ENCODE data around the gene CDPF1. TPM values are rescaled to one million over a fixed set of nuclear protein-coding genes. Genes with fewer than 3 reads are reported as not detected.
"Not testable (repeated sequence)": the region's sequence is repeated elsewhere in the genome, so short reads cannot be mapped to it uniquely, and the experiment has no call there.

CDPF1 gene
- total RNA-seq, 1 experiment from 2014 or later = 11.2 TPM

- intact Hi-C loops (cut with micrococcal nuclease; ENCODE audit: unreplicated experiment) = no loop called here
- no peaks in the 10 kb centered on the region for H3K36me3 ChIP-seq (ENCODE audit: control insufficient read depth, insufficient read depth, low read length)
- ATAC-seq (peak; percentile 98), DNase-seq (ENCODE audit: low read depth, low spot score) (no peak)
- H3K4me1 ChIP-seq (ENCODE audit: control insufficient read depth, insufficient read depth, low read length) = peaks cover 7% of the 10 kb centered on the region
- no peaks in the 10 kb centered on the region for H3K27me3 ChIP-seq (ENCODE audit: control insufficient read depth, insufficient read depth, low read length)
- H3K9me3 ChIP-seq (ENCODE audit: control insufficient read depth, insufficient read depth, low read depth, low read length) = no peaks in the 10 kb centered on the region
- ChIA-PET CTCF (interaction anchor here (0.6 kb wide), 1 partner anchor 676 kb away, joined by 6 read pairs; no protein-coding TSS in a partner anchor), POLR2A (no interaction called here)
- H3K27ac ChIP-seq (ENCODE audit: low read length) = peak within 1 kb of the TSS; percentile 75
- no TSS peak for BruUV-seq (replicated peaks)
- TF ChIP-seq TCF7L2 (IDR thresholded peaks at IDR 0.05; ENCODE audit: low read depth, low read length) (peak; percentile 84), REST (IDR thresholded peaks at IDR 0.05; ENCODE audit: insufficient read depth in 1 of 2, low read depth in 2 of 2, low read length in 1 of 2) (no peak), POLR2AphosphoS5 (IDR thresholded peaks at IDR 0.05; ENCODE audit: low read depth, low read length) (peak; percentile 67)
- H3K4me3 ChIP-seq (ENCODE audit: low read depth in 2 of 2, low read length in 2 of 2) = peak within 1 kb of the TSS; percentile 72 to 85
- in situ Hi-C loops (cut with HindIII; ENCODE audit: low pct_unique_long_range_greater_than_20kb, low sequenced_read_pairs) = no loop called here
These were observed 17.6 kb upstream of the CDPF1 start, which contains the start of gene TTC38 for GRCh38 chr22:46267431-46268279. TSS of gene TTC38 (plus strand) at chr22:46268008. CDS start at chr22:46268040, 32 bp downstream.

GRCh38 chr22:46265627-46266026, 15.5 kb upstream of the CDPF1 start:
- DNase-seq (ENCODE audit: low read depth, low spot score); in situ Hi-C loops (cut with HindIII; ENCODE audit: low pct_unique_long_range_greater_than_20kb, low sequenced_read_pairs); CTCF ChIA-PET: not testable (repeated sequence)

GRCh38 chr22:46264520-46264919, 14.4 kb upstream of the CDPF1 start:
- H3K36me3 ChIP-seq (ENCODE audit: control insufficient read depth, insufficient read depth, low read length); CTCF ChIA-PET; DNase-seq (ENCODE audit: low read depth, low spot score); H3K27ac ChIP-seq (ENCODE audit: low read length); H3K4me1 ChIP-seq (ENCODE audit: control insufficient read depth, insufficient read depth, low read length); H3K27me3 ChIP-seq (ENCODE audit: control insufficient read depth, insufficient read depth, low read length); intact Hi-C loops (cut with micrococcal nuclease; ENCODE audit: unreplicated experiment); POLR2A ChIA-PET; in situ Hi-C loops (cut with HindIII; ENCODE audit: low pct_unique_long_range_greater_than_20kb, low sequenced_read_pairs); H3K4me3 ChIP-seq (ENCODE audit: low read depth in 2 of 2, low read length in 2 of 2); ATAC-seq; BruUV-seq (replicated peaks); H3K9me3 ChIP-seq (ENCODE audit: control insufficient read depth, insufficient read depth, low read depth, low read length): not testable (repeated sequence)

More at GRCh38 chr22:46265627-46266026, 15.5 kb upstream of the CDPF1 start:
- H3K36me3 ChIP-seq (ENCODE audit: control insufficient read depth, insufficient read depth, low read length); intact Hi-C loops (cut with micrococcal nuclease; ENCODE audit: unreplicated experiment); H3K27ac ChIP-seq (ENCODE audit: low read length); H3K9me3 ChIP-seq (ENCODE audit: control insufficient read depth, insufficient read depth, low read depth, low read length); ATAC-seq; POLR2A ChIA-PET; H3K4me1 ChIP-seq (ENCODE audit: control insufficient read depth, insufficient read depth, low read length); H3K4me3 ChIP-seq (ENCODE audit: low read depth in 2 of 2, low read length in 2 of 2); BruUV-seq (replicated peaks); H3K27me3 ChIP-seq (ENCODE audit: control insufficient read depth, insufficient read depth, low read length): not testable (repeated sequence)

GRCh38 chr22:46263216-46263590, 13.1 kb upstream of the CDPF1 start, which contains the start of gene PKDREJ:
TSS of gene PKDREJ (minus strand) at chr22:46263343. CDS start at chr22:46263322, 21 bp downstream.
- Histone ChIP-seq H3K9me3 (ENCODE audit: control insufficient read depth, insufficient read depth, low read depth, low read length) (no peaks in the 10 kb centered on the region), H3K27me3 (ENCODE audit: control insufficient read depth, insufficient read depth, low read length) (no peaks in the 10 kb centered on the region), H3K4me1 (ENCODE audit: control insufficient read depth, insufficient read depth, low read length) (no peaks in the 10 kb centered on the region), H3K27ac (ENCODE audit: low read length) (no peak within 1 kb of the TSS), H3K4me3 (ENCODE audit: low read depth in 2 of 2, low read length in 2 of 2) (no peak within 1 kb of the TSS), H3K36me3 (ENCODE audit: control insufficient read depth, insufficient read depth, low read length) (no peaks in the 10 kb centered on the region)
- in situ Hi-C loops (cut with HindIII; ENCODE audit: low pct_unique_long_range_greater_than_20kb, low sequenced_read_pairs) (no loop called here), intact Hi-C loops (cut with micrococcal nuclease; ENCODE audit: unreplicated experiment) (no loop called here)
- CTCF ChIA-PET = no interaction called here
- BruUV-seq (replicated peaks) = no TSS peak
- DNase-seq (ENCODE audit: low read depth, low spot score) (no peak), ATAC-seq (no peak)
- TF ChIP-seq POLR2AphosphoS5 (IDR thresholded peaks at IDR 0.05; ENCODE audit: low read depth, low read length) (no peak), REST (IDR thresholded peaks at IDR 0.05; ENCODE audit: insufficient read depth in 1 of 2, low read depth in 2 of 2, low read length in 1 of 2) (no peak), SIN3A (IDR thresholded peaks at IDR 0.05; ENCODE audit: borderline replicate concordance, insufficient read depth, low read depth, low read length) (no peak), TCF7L2 (IDR thresholded peaks at IDR 0.05; ENCODE audit: low read depth, low read length) (no peak), CTCF (IDR thresholded peaks at IDR 0.05) (no peak)
- POLR2A ChIA-PET = no interaction called here

Data from Panc1 (cell line).